Neural crest cell (in vitro differentiated cells): ENCODE results near the gene CMPK2. TPM values are rescaled to one million over a fixed set of nuclear protein-coding genes. Genes with fewer than 3 reads are reported as not detected.

Experiments used
- DNase-seq: peaks from one replicate; pipeline ENCODE4 v3.0.0; 2021; ENCODE audit warnings: low read depth, mixed read lengths, low spot score
- H3K27ac Mint-ChIP-seq: one replicate; pipeline ENCODE4 v1.8.0; 2021; ENCODE audit warnings: mild to moderate bottlenecking, mixed read lengths; ENCODE audit not compliant: unreplicated experiment
- H3K27me3 Mint-ChIP-seq: 2 replicates; pipeline ENCODE4 v1.8.0; 2021; ENCODE audit warnings: low read depth, mild to moderate bottlenecking, mixed read lengths
- H3K36me3 Mint-ChIP-seq: 2 replicates; pipeline ENCODE4 v1.8.0; 2021; ENCODE audit warnings: low read depth, mild to moderate bottlenecking, mixed read lengths
- H3K4me1 Mint-ChIP-seq: 2 replicates; pipeline ENCODE4 v1.8.0; 2021; ENCODE audit warnings: mixed read lengths
- H3K4me3 Mint-ChIP-seq: one replicate; pipeline ENCODE4 v1.8.0; 2021; ENCODE audit warnings: mild to moderate bottlenecking, mixed read lengths
- H3K9me3 Mint-ChIP-seq: 2 replicates; pipeline ENCODE4 v1.8.0; 2021; ENCODE audit warnings: mixed read lengths
- total RNA-seq: library from RNA; stranded (reverse); gene quantifications from 2 replicates; pipeline ENCODE4 v1.2.1, GENCODE V29; 2021
- TF ChIP-seq, protein P1 (sequence below): fragments of 200-600 bp; sonication (generic); conservative IDR thresholded peaks from 2 replicates; pipeline ENCODE4 v1.5.0; 2021; ENCODE audit warnings: antibody characterized with exemption, mild to moderate bottlenecking

The CMPK2 gene
- total RNA-seq, 1 donor from 2014 or later: 3.3 TPM

DNA sequence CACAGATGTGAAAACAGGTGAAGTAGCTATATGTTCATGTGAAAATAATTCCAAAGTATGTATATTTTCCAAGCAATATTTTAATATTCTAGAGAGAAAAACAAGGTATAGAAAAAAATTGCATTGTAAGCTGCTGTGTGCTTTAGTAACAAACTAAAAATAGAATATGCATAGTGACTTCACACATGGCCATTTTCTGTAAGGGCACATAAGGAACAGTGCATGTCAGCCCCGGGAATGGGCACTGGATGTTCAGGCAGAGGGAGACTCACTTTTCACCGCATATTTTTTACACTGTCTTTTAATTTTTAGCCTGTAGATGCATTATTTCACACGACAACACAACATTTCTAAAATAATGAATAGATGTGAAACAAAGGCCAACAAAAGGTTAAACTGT, 46.0 kb downstream of the CMPK2 start:
- TF ChIP-seq, protein P1, sequence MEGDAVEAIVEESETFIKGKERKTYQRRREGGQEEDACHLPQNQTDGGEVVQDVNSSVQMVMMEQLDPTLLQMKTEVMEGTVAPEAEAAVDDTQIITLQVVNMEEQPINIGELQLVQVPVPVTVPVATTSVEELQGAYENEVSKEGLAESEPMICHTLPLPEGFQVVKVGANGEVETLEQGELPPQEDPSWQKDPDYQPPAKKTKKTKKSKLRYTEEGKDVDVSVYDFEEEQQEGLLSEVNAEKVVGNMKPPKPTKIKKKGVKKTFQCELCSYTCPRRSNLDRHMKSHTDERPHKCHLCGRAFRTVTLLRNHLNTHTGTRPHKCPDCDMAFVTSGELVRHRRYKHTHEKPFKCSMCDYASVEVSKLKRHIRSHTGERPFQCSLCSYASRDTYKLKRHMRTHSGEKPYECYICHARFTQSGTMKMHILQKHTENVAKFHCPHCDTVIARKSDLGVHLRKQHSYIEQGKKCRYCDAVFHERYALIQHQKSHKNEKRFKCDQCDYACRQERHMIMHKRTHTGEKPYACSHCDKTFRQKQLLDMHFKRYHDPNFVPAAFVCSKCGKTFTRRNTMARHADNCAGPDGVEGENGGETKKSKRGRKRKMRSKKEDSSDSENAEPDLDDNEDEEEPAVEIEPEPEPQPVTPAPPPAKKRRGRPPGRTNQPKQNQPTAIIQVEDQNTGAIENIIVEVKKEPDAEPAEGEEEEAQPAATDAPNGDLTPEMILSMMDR: no peak
- H3K4me3 Mint-ChIP-seq: no peak overlapping the region
- H3K27me3 Mint-ChIP-seq: no peaks in the 10 kb centered on the region
- peaks cover 37% of the 10 kb centered on the region for H3K4me1 Mint-ChIP-seq
- peaks cover 6% of the 10 kb centered on the region for H3K9me3 Mint-ChIP-seq
- DNase-seq: no peak
- peaks cover 2% of the 10 kb centered on the region for H3K36me3 Mint-ChIP-seq
- H3K27ac Mint-ChIP-seq: no peak overlapping the region

DNA sequence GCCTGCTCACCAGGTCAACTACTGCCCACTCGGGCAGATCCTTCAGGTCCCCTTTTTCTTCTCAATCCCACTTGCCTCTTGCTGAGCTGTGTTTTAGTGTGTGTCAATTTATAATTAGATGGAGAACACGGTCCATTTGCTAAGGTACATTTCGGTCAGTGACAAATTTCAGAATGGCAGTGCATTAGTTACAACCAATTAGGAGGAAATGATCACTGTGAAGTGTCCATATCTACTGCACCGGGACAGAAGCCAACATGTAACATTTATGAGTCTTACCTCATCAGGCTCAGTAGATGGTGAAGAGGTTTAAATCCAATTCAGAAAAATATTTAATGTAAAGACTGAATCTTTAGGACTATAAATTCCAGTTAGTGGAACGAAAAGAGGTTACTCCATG, 47.7 kb downstream of the CMPK2 start:
- Mint-ChIP-seq H3K4me3 (no peak overlapping the region), H3K27ac (no peak overlapping the region), H3K4me1 (peaks cover 30% of the 10 kb centered on the region), H3K27me3 (no peaks in the 10 kb centered on the region), H3K9me3 (peaks cover 6% of the 10 kb centered on the region), H3K36me3 (peaks cover 2% of the 10 kb centered on the region)
- DNase-seq: no peak
- TF ChIP-seq, protein P1: no peak

DNA sequence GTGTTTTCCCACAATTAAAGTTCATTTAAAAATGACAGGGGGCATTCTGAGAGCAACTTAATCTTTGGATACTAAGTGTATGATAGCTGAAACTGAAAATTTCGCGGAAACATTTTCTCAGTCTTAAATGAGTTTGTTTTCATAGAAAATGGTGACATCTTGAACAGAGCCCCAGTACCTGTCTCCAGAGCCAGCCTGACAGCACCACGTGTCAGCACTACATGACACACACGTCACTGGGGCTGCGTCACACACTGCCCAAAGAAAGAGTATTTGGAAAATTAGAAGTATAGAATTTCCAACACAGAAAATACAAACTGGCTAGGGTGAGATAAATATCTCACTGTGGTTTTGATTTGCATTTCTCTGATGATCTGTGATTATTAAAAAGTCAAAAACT, 50.8 kb downstream of the CMPK2 start:
- TF ChIP-seq, protein P1: no peak
- DNase-seq: no peak
- H3K4me1 Mint-ChIP-seq: peaks cover 12% of the 10 kb centered on the region
- H3K9me3 Mint-ChIP-seq: peaks cover 6% of the 10 kb centered on the region
- no peaks in the 10 kb centered on the region for H3K27me3 Mint-ChIP-seq
- H3K4me3 Mint-ChIP-seq: no peak overlapping the region
- no peak overlapping the region for H3K27ac Mint-ChIP-seq
- H3K36me3 Mint-ChIP-seq: peaks cover 2% of the 10 kb centered on the region

DNA sequence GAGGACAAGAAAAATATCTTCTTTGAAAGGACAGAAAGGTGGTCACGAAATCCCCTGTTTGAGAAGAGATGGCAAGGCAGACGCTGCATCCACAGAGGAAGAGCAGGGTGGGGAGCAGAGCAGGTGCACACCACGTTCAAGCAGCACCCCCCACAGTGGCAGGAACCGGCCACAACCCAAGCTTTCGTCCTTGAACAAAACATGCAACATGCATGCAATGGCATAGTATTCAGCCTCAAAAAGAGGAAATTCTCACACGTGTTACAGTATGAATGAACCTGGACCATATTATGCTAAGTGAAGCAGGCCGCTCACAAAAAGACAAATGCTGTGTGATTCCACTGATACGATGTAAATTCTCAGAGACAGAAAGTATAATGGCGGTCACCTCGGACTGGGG, 51.4 kb downstream of the CMPK2 start:
- TF ChIP-seq, protein P1: no peak
- Mint-ChIP-seq H3K4me1 (peaks cover 9% of the 10 kb centered on the region), H3K27ac (no peak overlapping the region), H3K36me3 (peaks cover 2% of the 10 kb centered on the region), H3K9me3 (peaks cover 6% of the 10 kb centered on the region), H3K27me3 (no peaks in the 10 kb centered on the region), H3K4me3 (no peak overlapping the region)
- DNase-seq: no peak

DNA sequence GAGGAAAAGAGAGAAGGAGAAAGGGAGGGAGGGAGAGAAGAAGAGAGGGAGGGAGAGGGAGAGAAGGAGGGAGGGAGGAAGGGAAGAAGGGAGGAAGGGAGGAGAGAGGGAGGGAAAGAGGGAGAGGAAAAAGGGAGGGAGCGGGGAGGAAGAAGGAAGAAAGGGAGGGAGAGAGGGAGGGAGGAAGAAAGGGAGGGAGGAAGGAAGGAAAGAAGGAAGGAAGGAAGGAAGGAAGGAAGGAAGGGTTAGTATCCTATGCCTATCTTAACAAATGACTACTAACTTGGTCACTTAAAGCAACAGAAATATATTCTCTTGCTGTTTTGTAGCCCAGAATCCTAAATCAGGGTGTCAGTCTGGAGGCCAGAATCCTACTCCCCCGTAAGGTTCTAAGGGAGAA, 52.1 kb downstream of the CMPK2 start:
- no peak overlapping the region for H3K4me3 Mint-ChIP-seq
- TF ChIP-seq, protein P1: no peak
- H3K4me1 Mint-ChIP-seq: peaks cover 12% of the 10 kb centered on the region
- H3K36me3 Mint-ChIP-seq: peaks cover 2% of the 10 kb centered on the region
- no peak overlapping the region for H3K27ac Mint-ChIP-seq
- no peaks in the 10 kb centered on the region for H3K27me3 Mint-ChIP-seq
- no peak for DNase-seq
- peaks cover 6% of the 10 kb centered on the region for H3K9me3 Mint-ChIP-seq
